GM12872 (cell line): ENCODE measurements around the gene DPP10.

Experiments used
- CTCF ChIP-seq: IDR thresholded peaks from 3 replicates; pipeline ENCODE4 v1.5.1; 2011; ENCODE audit warnings: low read depth, mild to moderate bottlenecking, low read length, moderate library complexity; ENCODE audit not compliant: insufficient read depth

The DPP10 gene

GRCh38 chr2:115584507-115584906 lies 1142.1 kb downstream of the DPP10 start:
- TF ChIP-seq CTCF: no peak

- no peak for TF ChIP-seq CTCF
Observed at GRCh38 chr2:115596659-115597375, 1154.4 kb downstream of the DPP10 start.

GRCh38 chr2:115603285-115603684 lies 1160.8 kb downstream of the DPP10 start:
- TF ChIP-seq CTCF: no peak

GRCh38 chr2:115606350-115606749 lies 1163.9 kb downstream of the DPP10 start:
- no peak for TF ChIP-seq CTCF

GRCh38 chr2:115609978-115610377 lies 1167.5 kb downstream of the DPP10 start:
- no peak for TF ChIP-seq CTCF

GRCh38 chr2:115610888-115611287 lies 1168.4 kb downstream of the DPP10 start:
- no peak for TF ChIP-seq CTCF

GRCh38 chr2:115624332-115624731 lies 1181.9 kb downstream of the DPP10 start:
- no peak for TF ChIP-seq CTCF
